ENCODE results near the gene CCDC40. TPM values are rescaled to one million over a fixed set of nuclear protein-coding genes. Genes with fewer than 3 reads are reported as not detected.

The CCDC40 gene
- total RNA-seq, 2 donors from 2014 or later: 11.8 to 19.7 TPM

GRCh38 chr17:79994602-79995001 lies 41.8 kb upstream of the CCDC40 start:
- no peaks in the 10 kb centered on the region for H3K9me3 ChIP-seq
- peak overlapping the region in 1 of 2 donors; percentile 90 for H3K27ac ChIP-seq
- no peak for DNase-seq (ENCODE audit: low spot score)
- 94% methylated on average over 13 of the region's 13 CpGs for WGBS
- TF ChIP-seq POLR2A (IDR thresholded peaks at IDR 0.05) (no peak), CTCF (IDR thresholded peaks at IDR 0.05) (no peak), POLR2AphosphoS5 (IDR thresholded peaks at IDR 0.05) (no peak)
- intact Hi-C loops (cut with DNase I): loop anchor here (5.0 kb wide), 2 partner anchors 152 to 197 kb away; partner anchors contain the start of gene CBX8
- H3K36me3 ChIP-seq: no peaks in the 10 kb centered on the region
- peaks cover 29% of the 10 kb centered on the region for H3K4me1 ChIP-seq (replicated peaks)
- no peaks in the 10 kb centered on the region for H3K27me3 ChIP-seq (replicated peaks; ENCODE audit: insufficient read depth)
- H3K4me3 ChIP-seq: no peak overlapping the region

- Histone ChIP-seq H3K9me3 (no peaks in the 10 kb centered on the region), H3K27me3 (replicated peaks; ENCODE audit: insufficient read depth) (no peaks in the 10 kb centered on the region), H3K4me3 (no peak overlapping the region), H3K36me3 (no peaks in the 10 kb centered on the region), H3K4me1 (replicated peaks) (peaks cover 25% of the 10 kb centered on the region), H3K27ac (no peak overlapping the region)
- WGBS: 92% methylated on average over 8 of the region's 8 CpGs
- TF ChIP-seq POLR2AphosphoS5 (IDR thresholded peaks at IDR 0.05) (no peak), CTCF (IDR thresholded peaks at IDR 0.05) (no peak), POLR2A (IDR thresholded peaks at IDR 0.05) (no peak)
- intact Hi-C loops (cut with DNase I): no loop called here
- DNase-seq (ENCODE audit: low spot score): no peak
Measured at GRCh38 chr17:79995696-79996095, 40.7 kb upstream of the CCDC40 start.

- Histone ChIP-seq H3K27ac (no peak overlapping the region), H3K4me3 (no peak overlapping the region), H3K36me3 (no peaks in the 10 kb centered on the region), H3K27me3 (replicated peaks; ENCODE audit: insufficient read depth) (no peaks in the 10 kb centered on the region), H3K9me3 (no peaks in the 10 kb centered on the region), H3K4me1 (replicated peaks) (peaks cover 25% of the 10 kb centered on the region)
- WGBS: 83% methylated on average over 12 of the region's 12 CpGs
- intact Hi-C loops (cut with DNase I): no loop called here
- DNase-seq (ENCODE audit: low spot score): no peak
- TF ChIP-seq POLR2A (IDR thresholded peaks at IDR 0.05): no peak
- TF ChIP-seq CTCF (IDR thresholded peaks at IDR 0.05): no peak
- TF ChIP-seq POLR2AphosphoS5 (IDR thresholded peaks at IDR 0.05): no peak
Measured at GRCh38 chr17:79996291-79996690, 40.2 kb upstream of the CCDC40 start.

- 87% methylated on average over 15 of the region's 15 CpGs for WGBS
Measured at GRCh38 chr17:79997011-79997660, 39.3 kb upstream of the CCDC40 start.

GRCh38 chr17:80000136-80000535 lies 36.3 kb upstream of the CCDC40 start:
- no peak for DNase-seq (ENCODE audit: low spot score)
- TF ChIP-seq CTCF (IDR thresholded peaks at IDR 0.05) (no peak), POLR2A (IDR thresholded peaks at IDR 0.05) (no peak), POLR2AphosphoS5 (IDR thresholded peaks at IDR 0.05) (no peak)
- Histone ChIP-seq H3K9me3 (no peaks in the 10 kb centered on the region), H3K4me3 (no peak overlapping the region), H3K4me1 (replicated peaks) (no peaks in the 10 kb centered on the region), H3K27me3 (replicated peaks; ENCODE audit: insufficient read depth) (no peaks in the 10 kb centered on the region), H3K36me3 (no peaks in the 10 kb centered on the region), H3K27ac (no peak overlapping the region)
- intact Hi-C loops (cut with DNase I): loop anchor here (10.0 kb wide), 2 partner anchors 225 to 255 kb away; partner anchors contain the start of genes SGSH and SLC26A11
- WGBS: 98% methylated on average over 7 of the region's 7 CpGs

More at GRCh38 chr17:79997011-79997660, 39.3 kb upstream of the CCDC40 start:
- DNase-seq (ENCODE audit: low spot score): no peak
- Histone ChIP-seq H3K9me3 (no peaks in the 10 kb centered on the region), H3K36me3 (no peaks in the 10 kb centered on the region), H3K4me3 (no peak overlapping the region), H3K27me3 (replicated peaks; ENCODE audit: insufficient read depth) (no peaks in the 10 kb centered on the region), H3K4me1 (replicated peaks) (peaks cover 20% of the 10 kb centered on the region), H3K27ac (no peak overlapping the region)
- TF ChIP-seq POLR2A (IDR thresholded peaks at IDR 0.05): no peak
- peak; percentile 11 for TF ChIP-seq POLR2AphosphoS5 (IDR thresholded peaks at IDR 0.05)
- intact Hi-C loops (cut with DNase I): no loop called here
